ENCODE data around the gene C1orf232.

Gene C1orf232

GRCh38 chr1:26155370-26156284, 13.1 kb downstream of the C1orf232 start:
- no peak for DNase-seq

- DNase-seq, result no peak
Measured at GRCh38 chr1:26154750-26155149, 14.0 kb downstream of the C1orf232 start.

- DNase-seq, result no peak
Measured at GRCh38 chr1:26153966-26154532, 14.7 kb downstream of the C1orf232 start.

GRCh38 chr1:26148887-26149286, 19.9 kb downstream of the C1orf232 start:
- no peak for DNase-seq

- DNase-seq, result no peak
Measured at GRCh38 chr1:26145960-26146294, 22.8 kb downstream of the C1orf232 start.

- peak; percentile 93 for DNase-seq
Measured at GRCh38 chr1:26145041-26145959, 23.5 kb downstream of the C1orf232 start.

GRCh38 chr1:26142159-26142558, 26.6 kb downstream of the C1orf232 start:
- no peak for DNase-seq

GRCh38 chr1:26138974-26139558, 29.7 kb downstream of the C1orf232 start:
- no peak for DNase-seq

GRCh38 chr1:26134466-26134865, 34.3 kb downstream of the C1orf232 start:
- DNase-seq, result no peak

- no peak for DNase-seq
Measured at GRCh38 chr1:26132834-26133167, 36.0 kb downstream of the C1orf232 start.

GRCh38 chr1:26132128-26132833, 36.5 kb downstream of the C1orf232 start:
- DNase-seq, result no peak

GRCh38 chr1:26130695-26131094, 38.1 kb downstream of the C1orf232 start:
- DNase-seq, result no peak

- DNase-seq, result no peak
Measured at GRCh38 chr1:26129778-26130177, 39.0 kb downstream of the C1orf232 start.

GRCh38 chr1:26127235-26128163, 41.3 kb downstream of the C1orf232 start:
- no peak for DNase-seq

- peak; percentile 92 for DNase-seq
Measured at GRCh38 chr1:26126321-26127084, 42.3 kb downstream of the C1orf232 start.

GRCh38 chr1:26125946-26126320, 42.8 kb downstream of the C1orf232 start:
- DNase-seq, result no peak

GRCh38 chr1:26125382-26125781, 43.4 kb downstream of the C1orf232 start:
- no peak for DNase-seq

- peak; percentile 8 for DNase-seq
Measured at GRCh38 chr1:26124418-26125331, 44.1 kb downstream of the C1orf232 start.
